DMS53 (cell line): Measurements from ENCODE around the gene ASB2.

Source experiments
- DNase-seq: peaks from one replicate; lab custom pipeline; 2025; lab: John Stamatoyannopoulos, UW

ASB2 gene

DNA sequence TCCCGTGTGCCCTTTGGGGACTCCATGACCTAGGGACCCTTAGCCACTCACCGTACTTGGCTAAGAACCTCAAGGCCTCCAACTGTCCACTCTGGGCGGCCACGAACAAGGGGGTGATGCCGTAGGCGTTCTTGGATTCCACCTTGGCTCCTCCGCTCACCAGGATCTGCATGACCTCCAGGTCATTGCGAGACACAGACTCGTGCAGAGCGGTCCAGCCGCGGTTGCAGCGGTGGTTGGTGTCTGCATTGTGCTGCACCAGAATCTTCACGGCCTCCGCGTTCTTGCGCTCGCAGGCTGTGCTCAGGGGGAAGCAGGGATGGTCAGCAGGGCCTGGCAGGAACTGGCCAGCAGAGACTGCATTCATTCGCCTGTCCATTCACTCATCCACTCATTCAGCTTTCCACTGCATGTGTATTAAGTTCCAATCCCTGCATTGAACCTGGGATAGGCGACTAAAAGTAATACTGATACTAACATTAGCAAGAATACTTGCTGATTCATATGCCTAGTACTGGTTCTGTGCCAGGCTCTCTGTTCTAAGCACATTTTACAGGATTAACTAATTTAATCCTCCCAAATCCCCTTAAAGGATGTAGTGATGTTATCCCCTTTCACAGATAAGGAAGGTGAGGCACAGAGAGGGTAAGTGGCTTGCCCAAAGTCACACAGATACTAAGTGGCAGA, 25.3 kb downstream of the ASB2 start:
- no peak for DNase-seq

DNA sequence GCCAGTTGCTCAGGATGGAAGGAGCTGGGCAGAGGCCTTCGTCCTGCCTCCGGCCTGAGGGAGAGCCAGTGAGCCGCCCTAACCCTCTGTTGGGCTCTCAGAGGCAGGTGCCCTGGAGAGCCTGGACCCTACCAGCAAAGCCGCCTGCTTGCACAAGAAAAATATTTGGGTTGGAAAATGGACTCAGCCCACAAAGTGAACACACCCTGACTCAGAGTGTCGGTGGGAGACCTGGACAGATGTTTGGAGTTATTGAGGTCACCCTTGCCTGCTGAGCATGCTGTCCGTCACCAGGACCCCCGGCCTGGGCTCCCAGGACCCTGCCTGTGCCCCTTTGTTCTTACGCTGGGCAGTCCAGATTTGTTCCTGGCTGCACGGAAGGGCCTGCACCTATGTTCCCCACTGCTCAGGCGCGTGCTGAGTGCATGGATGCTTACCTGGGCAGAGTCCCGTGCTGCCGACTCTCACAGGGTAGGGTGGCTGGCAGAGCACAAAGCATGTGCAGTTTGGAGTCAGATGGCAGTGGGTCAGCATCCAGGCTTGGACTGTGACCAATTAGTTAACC, 26.8 kb downstream of the ASB2 start:
- DNase-seq = no peak

GRCh38 chr14:93947282-93947681, 29.1 kb downstream of the ASB2 start:
- no peak for DNase-seq

DNA sequence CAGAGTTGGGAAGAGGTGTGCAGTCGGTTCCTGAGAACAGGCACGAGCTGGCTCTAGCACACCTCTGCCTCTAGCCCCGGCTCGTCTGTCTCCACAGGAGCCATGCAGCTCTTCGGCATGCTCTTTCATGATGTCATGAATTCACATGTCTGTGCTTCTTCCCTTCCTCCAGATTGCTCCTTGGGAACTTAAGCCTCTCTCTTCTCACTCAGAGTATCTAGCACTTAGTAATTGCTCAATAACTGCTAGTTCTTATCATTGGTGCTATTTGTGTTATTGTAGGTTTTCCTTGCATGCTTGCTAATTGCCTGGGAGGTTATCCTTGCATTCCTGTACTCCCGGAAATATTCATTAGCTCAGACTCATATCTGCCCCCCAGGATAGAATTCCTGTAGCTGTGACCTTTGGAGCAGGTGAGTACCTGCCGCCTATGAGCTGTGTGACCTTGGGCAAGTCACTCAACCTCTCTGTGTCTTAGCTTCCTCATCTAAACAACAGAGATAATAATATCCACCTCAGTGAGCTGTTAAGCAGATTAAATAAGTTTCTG, 29.8 kb downstream of the ASB2 start:
- no peak for DNase-seq

GRCh38 chr14:93946104-93946503, 30.3 kb downstream of the ASB2 start:
- DNase-seq = no peak

GRCh38 chr14:93945070-93945399, 31.3 kb downstream of the ASB2 start:
- DNase-seq = no peak

GRCh38 chr14:93944348-93945069, 31.9 kb downstream of the ASB2 start:
- DNase-seq = no peak

DNA sequence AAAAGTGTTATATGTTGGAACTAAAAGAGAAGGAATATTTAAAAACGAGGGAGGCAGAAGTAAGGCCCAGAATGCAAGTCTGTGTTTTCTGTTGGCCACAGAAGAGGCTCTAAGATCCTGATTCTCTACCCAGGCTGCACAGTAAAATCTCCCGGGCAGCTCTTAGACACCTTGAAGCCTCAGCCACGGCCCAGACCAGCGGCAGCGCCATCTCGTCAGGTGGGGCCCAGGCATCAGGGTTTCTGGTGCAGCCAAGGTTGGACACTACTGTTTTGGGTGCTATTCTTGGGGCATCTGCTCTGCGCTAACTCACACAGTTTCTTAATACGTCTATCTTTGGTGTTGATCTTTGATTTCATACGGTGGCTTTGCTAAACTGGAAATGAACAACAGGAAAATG, 32.4 kb downstream of the ASB2 start:
- no peak for DNase-seq

GRCh38 chr14:93943052-93943451, 33.3 kb downstream of the ASB2 start:
- no peak for DNase-seq

GRCh38 chr14:93941293-93941910, 35.0 kb downstream of the ASB2 start:
- DNase-seq = peak; percentile 37

DNA sequence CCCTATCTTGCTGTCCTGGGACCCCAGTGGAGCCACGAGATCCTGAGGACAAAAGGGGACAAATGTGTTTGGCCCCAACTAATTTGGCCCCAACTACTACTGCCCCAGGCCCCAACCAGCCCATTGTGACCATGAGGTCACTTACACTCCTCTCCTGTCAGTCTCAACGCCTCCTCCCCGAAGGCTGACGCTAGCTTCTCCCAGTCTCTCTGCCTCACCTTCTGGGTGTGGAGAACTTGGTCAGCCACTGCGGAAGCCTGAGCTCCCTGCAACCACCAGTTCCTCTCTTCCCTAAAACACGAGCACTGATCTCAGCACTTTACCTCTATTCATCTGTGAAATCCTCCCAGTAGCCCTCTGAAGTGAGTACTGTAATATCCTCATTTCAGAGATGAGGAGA, 35.9 kb downstream of the ASB2 start:
- DNase-seq = peak; percentile 8

GRCh38 chr14:93939304-93940229, 36.8 kb downstream of the ASB2 start:
- DNase-seq = peak; percentile 84

DNA sequence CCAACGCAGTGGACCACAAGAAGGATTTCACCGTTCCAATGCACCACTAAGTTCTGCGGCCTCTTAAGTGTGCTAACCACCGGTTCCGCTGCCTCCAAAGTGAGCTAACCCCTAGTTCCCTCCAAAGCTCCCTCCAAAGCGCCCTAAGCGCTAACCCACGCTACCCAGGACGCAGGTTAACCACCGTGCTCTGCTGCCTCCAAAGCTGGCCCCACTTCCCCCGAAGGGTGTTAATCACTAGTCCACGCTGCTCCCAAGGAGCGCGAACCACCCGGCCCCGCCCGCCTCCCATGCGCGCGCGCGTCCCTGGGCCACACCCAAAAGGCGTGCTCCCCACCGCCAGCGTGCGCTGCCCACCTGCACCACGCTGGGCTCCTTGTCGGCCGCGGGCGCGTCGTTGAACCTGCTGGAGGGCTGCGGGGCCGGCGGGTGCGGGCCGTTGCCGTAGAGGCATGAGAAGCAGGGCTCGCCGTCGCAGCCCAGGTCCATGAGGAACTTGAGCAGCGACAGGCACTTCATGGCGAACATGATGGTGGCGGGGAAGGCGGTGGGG, 37.5 kb downstream of the ASB2 start:
- no peak for DNase-seq

DNA sequence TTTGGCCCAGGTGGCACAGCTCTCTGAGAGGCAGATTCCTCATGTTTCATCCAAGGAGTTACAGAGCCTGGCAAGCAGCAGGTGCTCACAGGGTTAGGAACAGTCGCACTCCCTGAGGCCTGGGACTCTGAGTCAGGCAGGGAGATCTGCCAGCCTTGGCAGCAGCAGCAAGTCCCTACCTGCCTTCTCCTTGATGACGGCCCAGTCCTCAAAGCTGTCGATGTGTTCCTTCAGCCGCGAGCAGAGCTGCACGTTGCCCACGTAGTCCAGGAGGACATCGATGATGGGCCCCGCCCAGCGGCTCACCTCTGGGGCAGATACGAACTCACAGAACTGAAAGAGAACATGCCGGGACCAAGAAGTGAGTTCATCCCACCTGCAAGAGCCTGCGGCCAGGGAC, 38.9 kb downstream of the ASB2 start:
- DNase-seq = peak; percentile 8

GRCh38 chr14:93936926-93937325, 39.4 kb downstream of the ASB2 start:
- DNase-seq = no peak

GRCh38 chr14:93936245-93936644, 40.1 kb downstream of the ASB2 start:
- peak; percentile 47 for DNase-seq

GRCh38 chr14:93935213-93935612, 41.2 kb downstream of the ASB2 start:
- DNase-seq = no peak

GRCh38 chr14:93932642-93933041, 43.7 kb downstream of the ASB2 start:
- no peak for DNase-seq

- no peak for DNase-seq
These were observed 45.4 kb downstream of the ASB2 start for GRCh38 chr14:93930989-93931307.

DNA sequence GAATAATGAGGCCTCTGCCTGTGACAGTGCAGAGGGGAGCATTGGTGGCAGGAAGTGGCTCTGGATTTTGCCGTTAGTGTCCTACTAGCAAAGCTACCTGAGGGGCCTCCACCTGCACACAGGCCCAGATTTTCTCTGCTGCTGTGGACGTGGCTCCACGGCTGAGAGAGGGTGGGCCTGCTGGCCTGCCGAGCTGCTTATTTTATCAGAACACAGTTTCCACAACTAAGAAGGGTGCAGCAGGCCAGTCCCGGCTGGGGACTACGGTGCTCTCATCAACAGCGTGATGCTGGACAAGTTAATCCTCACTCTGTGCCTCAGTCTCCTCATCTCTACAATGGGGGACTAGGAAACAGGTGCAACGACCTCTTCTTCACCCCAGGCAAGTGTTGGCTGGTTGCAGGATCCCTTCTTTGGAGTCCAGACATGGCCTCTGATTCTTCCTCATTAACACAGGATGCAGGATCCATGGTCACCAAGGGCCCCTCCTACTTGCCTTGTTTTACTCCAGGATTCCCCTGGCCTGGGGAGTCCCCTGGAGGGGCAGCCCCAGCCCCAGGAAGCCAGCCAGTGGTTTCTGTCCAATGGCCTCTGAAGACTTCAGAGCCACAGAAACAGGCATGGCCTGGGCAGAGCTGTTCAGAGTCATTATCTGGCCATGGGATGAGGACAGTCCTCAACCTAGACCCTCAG, 45.9 kb downstream of the ASB2 start:
- no peak for DNase-seq

GRCh38 chr14:93929657-93930056, 46.7 kb downstream of the ASB2 start:
- no peak for DNase-seq
